Smooth muscle cell (in vitro differentiated cells): Measurements from ENCODE around the gene RCL1. TPM values are rescaled to one million over a fixed set of nuclear protein-coding genes. Genes with fewer than 3 reads are reported as not detected.

Experiments used
- DNase-seq: peaks from one replicate; lab custom pipeline; 2025; ENCODE audit not compliant: unreplicated experiment; lab: John Stamatoyannopoulos, UW
- H2AFZ ChIP-seq: fragments of 200-600 bp; sonication (generic); 2 replicates; pipeline ENCODE4 v1.6.0; 2016; ENCODE audit warnings: antibody characterized with exemption, low read depth, mild to moderate bottlenecking
- H3F3A ChIP-seq: fragments of 200-600 bp; sonication (generic); 2 replicates; pipeline ENCODE4 v1.6.0; 2017; ENCODE audit warnings: antibody characterized with exemption, low read depth
- H3K27ac ChIP-seq: fragments of 200-600 bp; sonication (generic); 2 replicates; pipeline ENCODE4 v1.5.1; 2016; ENCODE audit warnings: low read depth, mild to moderate bottlenecking
- H3K27me3 ChIP-seq: fragments of 200-600 bp; sonication (generic); 2 replicates; pipeline ENCODE4 v1.6.1; 2016; ENCODE audit warnings: low read depth, mild to moderate bottlenecking
- H3K36me3 ChIP-seq: fragments of 200-600 bp; sonication (generic); 2 replicates; pipeline ENCODE4 v1.5.1; 2016; ENCODE audit warnings: low read depth
- H3K4me1 ChIP-seq: fragments of 200-600 bp; sonication (generic); 2 replicates; pipeline ENCODE4 v1.5.1; 2016; ENCODE audit warnings: low read depth
- H3K4me2 ChIP-seq: fragments of 200-600 bp; sonication (generic); 2 replicates; pipeline ENCODE4 v1.6.0; 2016; ENCODE audit warnings: mild to moderate bottlenecking
- H3K4me3 ChIP-seq: fragments of 200-600 bp; sonication (generic); 2 replicates; pipeline ENCODE4 v1.5.1; 2016; ENCODE audit warnings: mild to moderate bottlenecking
- H3K79me2 ChIP-seq: fragments of 200-600 bp; sonication (generic); 2 replicates; pipeline ENCODE4 v1.6.0; 2016; ENCODE audit warnings: low read depth, mild to moderate bottlenecking
- H3K9ac ChIP-seq: fragments of 200-600 bp; sonication (generic); 2 replicates; pipeline ENCODE4 v1.6.0; 2016; ENCODE audit warnings: low read depth
- H3K9me3 ChIP-seq: fragments of 200-600 bp; sonication (generic); replicated peaks from 2 replicates; pipeline ENCODE4 v1.5.1; 2016; ENCODE audit warnings: low read depth
- H4K20me1 ChIP-seq: fragments of 200-600 bp; sonication (generic); 2 replicates; pipeline ENCODE4 v1.6.0; 2016; ENCODE audit warnings: low read depth
- CTCF ChIP-seq: fragments of 200-600 bp; sonication (generic); IDR thresholded peaks from 2 replicates; pipeline ENCODE4 v1.5.1; 2017; ENCODE audit warnings: borderline replicate concordance, mild to moderate bottlenecking, antibody characterized with exemption; ENCODE audit not compliant: insufficient read depth, poor library complexity, severe bottlenecking
- WGBS: methylation state at CpG from one replicate; pipeline ENCODE4 v1.1.7; 2016; ENCODE audit warnings: low lambda C conversion rate; 5-methylcytosine and 5-hydroxymethylcytosine counted together
- polyA plus RNA-seq: library from polyadenylated mRNA; unstranded; fragments of >200 nt; fragmentation: Nextera tagmentation; extraction: Ambion mirVana; gene quantifications from 2 replicates; pipeline ENCODE4 v1.2.1, GENCODE V29; 2016
- total RNA-seq: library from RNA; depleted of rRNA; stranded (reverse); fragments of >200 nt; gene quantifications from 2 replicates; pipeline ENCODE4 v1.2.3, GENCODE V29; 2014

Gene RCL1
- total and polyA plus RNA-seq, 2 experiments from 2014 or later, result 7.9 to 11.1 TPM

GRCh38 chr9:4837261-4838188 is 44.8 kb downstream of the RCL1 start:
- no peaks in the 10 kb centered on the region for H3K9me3 ChIP-seq
- no peaks in the 10 kb centered on the region for H4K20me1 ChIP-seq
- no peak overlapping the region for H3K4me3 ChIP-seq
- H3K27ac ChIP-seq, result peak overlapping the region; percentile 63
- peak overlapping the region; percentile 47 for H3K4me2 ChIP-seq
- no peaks in the 10 kb centered on the region for H3K27me3 ChIP-seq
- no peaks in the 10 kb centered on the region for H3K79me2 ChIP-seq
- H3K36me3 ChIP-seq, result no peaks in the 10 kb centered on the region
- 72% methylated on average over 6 of the region's 6 CpGs for WGBS
- no peaks in the 10 kb centered on the region for H3F3A ChIP-seq
- H3K4me1 ChIP-seq, result peaks cover 13% of the 10 kb centered on the region
- DNase-seq, result no peak
- TF ChIP-seq CTCF, result no peak
- H3K9ac ChIP-seq, result no peak overlapping the region
- H2AFZ ChIP-seq, result no peak overlapping the region

- DNase-seq, result no peak
- Histone ChIP-seq H3K79me2 (no peaks in the 10 kb centered on the region), H3K27ac (peak overlapping the region; percentile 63), H4K20me1 (no peaks in the 10 kb centered on the region), H3K36me3 (no peaks in the 10 kb centered on the region), H3K9ac (no peak overlapping the region), H3K4me3 (no peak overlapping the region), H3K4me1 (peaks cover 13% of the 10 kb centered on the region), H2AFZ (no peak overlapping the region), H3F3A (no peaks in the 10 kb centered on the region), H3K9me3 (no peaks in the 10 kb centered on the region), H3K4me2 (peak overlapping the region; percentile 47), H3K27me3 (no peaks in the 10 kb centered on the region)
- 38% methylated on average over 3 of the region's 3 CpGs for WGBS
- no peak for TF ChIP-seq CTCF
Measured at GRCh38 chr9:4838189-4838546, 45.4 kb downstream of the RCL1 start.

GRCh38 chr9:4839470-4839912 is 46.7 kb downstream of the RCL1 start:
- Histone ChIP-seq H3K4me2 (no peak overlapping the region), H3K27me3 (no peaks in the 10 kb centered on the region), H3K36me3 (no peaks in the 10 kb centered on the region), H3K9me3 (no peaks in the 10 kb centered on the region), H3K4me3 (no peak overlapping the region), H2AFZ (no peak overlapping the region), H3K4me1 (peaks cover 6% of the 10 kb centered on the region), H3K79me2 (no peaks in the 10 kb centered on the region), H3F3A (no peaks in the 10 kb centered on the region), H4K20me1 (no peaks in the 10 kb centered on the region), H3K9ac (no peak overlapping the region), H3K27ac (no peak overlapping the region)
- no peak for DNase-seq
- 90% methylated on average over 1 of the region's 1 CpG for WGBS
- TF ChIP-seq CTCF, result no peak

DNA sequence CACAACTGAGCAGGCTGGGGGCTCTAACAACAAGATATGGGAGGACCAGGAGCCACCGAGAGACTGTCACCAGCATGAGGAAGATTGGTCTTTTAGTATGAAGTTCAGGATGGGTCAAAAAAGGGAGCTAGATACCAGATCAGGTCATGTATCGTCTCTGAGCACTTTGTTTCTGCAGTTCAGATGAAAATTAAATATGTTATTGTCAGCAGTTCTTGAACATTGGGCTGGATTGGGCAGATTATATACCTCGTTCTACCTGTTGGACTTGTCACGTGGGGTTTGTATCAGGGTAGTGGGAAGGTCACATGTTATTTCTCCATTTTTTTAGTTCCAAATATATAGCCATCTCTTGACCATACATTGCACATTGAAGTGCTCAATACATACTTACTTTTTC is 47.3 kb downstream of the RCL1 start:
- no peaks in the 10 kb centered on the region for H3K79me2 ChIP-seq
- no peak overlapping the region for H3K4me3 ChIP-seq
- H3K4me2 ChIP-seq, result no peak overlapping the region
- no peak for TF ChIP-seq CTCF
- no peak overlapping the region for H3K9ac ChIP-seq
- H3K9me3 ChIP-seq, result no peaks in the 10 kb centered on the region
- H4K20me1 ChIP-seq, result no peaks in the 10 kb centered on the region
- peaks cover 6% of the 10 kb centered on the region for H3K4me1 ChIP-seq
- no peaks in the 10 kb centered on the region for H3K27me3 ChIP-seq
- WGBS, result 93% methylated on average over 4 of the region's 4 CpGs
- no peaks in the 10 kb centered on the region for H3K36me3 ChIP-seq
- H3F3A ChIP-seq, result no peaks in the 10 kb centered on the region
- no peak overlapping the region for H2AFZ ChIP-seq
- H3K27ac ChIP-seq, result no peak overlapping the region
- no peak for DNase-seq
